Ovary (tissue), 3 donors: ENCODE measurements around the gene DMGDH.

Experiments used
- CTCF ChIP-seq, 3 donors: fragments of 450-650 bp in 2 of 3; fragments of 200-600 bp in 1 of 3; IDR thresholded peaks; one replicate each; pipeline versions ENCODE4 v1.5.1 to v1.8.0; 2016 to 2022; ENCODE audit warnings: antibody characterized with exemption in 3 of 3, mild to moderate bottlenecking in 1 of 3
- EP300 ChIP-seq: sonication (generic); formaldehyde crosslinking; IDR thresholded peaks from one replicate; pipeline ENCODE4 v1.6.1; 2017; ENCODE audit warnings: antibody characterized with exemption
- POLR2A ChIP-seq: fragments of 450-650 bp; IDR thresholded peaks from one replicate; pipeline ENCODE4 v1.6.1; 2017; ENCODE audit warnings: antibody characterized with exemption, mild to moderate bottlenecking, moderate library complexity
- donor health status: DM: no; HTN: no; CAD: no.

- TF ChIP-seq CTCF (IDR thresholded peaks at IDR 0.05) (no peak), POLR2A (no peak), EP300 (no peak)
Observed at GRCh38 chr5:79059674-79060073, 9.8 kb downstream of the DMGDH start.
